ENCODE data around the gene MAN1A1. TPM values are rescaled to one million over a fixed set of nuclear protein-coding genes. Genes with fewer than 3 reads are reported as not detected.

MAN1A1 gene
- total and polyA plus RNA-seq, 2 experiments from 2014 or later: 2.0 to 8.7 TPM

DNA sequence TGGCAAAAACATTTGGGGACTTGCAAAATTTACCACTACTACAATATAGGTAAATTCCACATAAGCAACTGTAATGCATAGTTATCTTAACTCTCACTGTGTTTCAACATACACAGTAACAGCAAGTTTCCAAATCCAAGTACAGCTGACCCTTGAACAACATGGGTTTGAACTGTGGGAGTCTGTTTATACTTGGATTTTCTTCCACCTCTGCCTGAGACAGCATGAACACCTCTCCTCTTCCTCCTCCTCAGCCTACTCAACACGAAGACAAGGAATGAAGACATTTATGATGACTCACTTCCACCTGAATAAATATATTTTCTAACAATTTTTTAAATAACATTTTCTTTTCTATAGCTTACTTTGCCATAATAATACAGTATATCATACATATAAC, 25.6 kb downstream of the MAN1A1 start:
- no peak for TF ChIP-seq ZNF114 (CRISPR knock-in tag; IDR thresholded peaks at IDR 0.05)
- TF ChIP-seq JUNB (IDR thresholded peaks at IDR 0.05; ENCODE audit: unreplicated experiment): no peak
- TF ChIP-seq, protein P1, sequence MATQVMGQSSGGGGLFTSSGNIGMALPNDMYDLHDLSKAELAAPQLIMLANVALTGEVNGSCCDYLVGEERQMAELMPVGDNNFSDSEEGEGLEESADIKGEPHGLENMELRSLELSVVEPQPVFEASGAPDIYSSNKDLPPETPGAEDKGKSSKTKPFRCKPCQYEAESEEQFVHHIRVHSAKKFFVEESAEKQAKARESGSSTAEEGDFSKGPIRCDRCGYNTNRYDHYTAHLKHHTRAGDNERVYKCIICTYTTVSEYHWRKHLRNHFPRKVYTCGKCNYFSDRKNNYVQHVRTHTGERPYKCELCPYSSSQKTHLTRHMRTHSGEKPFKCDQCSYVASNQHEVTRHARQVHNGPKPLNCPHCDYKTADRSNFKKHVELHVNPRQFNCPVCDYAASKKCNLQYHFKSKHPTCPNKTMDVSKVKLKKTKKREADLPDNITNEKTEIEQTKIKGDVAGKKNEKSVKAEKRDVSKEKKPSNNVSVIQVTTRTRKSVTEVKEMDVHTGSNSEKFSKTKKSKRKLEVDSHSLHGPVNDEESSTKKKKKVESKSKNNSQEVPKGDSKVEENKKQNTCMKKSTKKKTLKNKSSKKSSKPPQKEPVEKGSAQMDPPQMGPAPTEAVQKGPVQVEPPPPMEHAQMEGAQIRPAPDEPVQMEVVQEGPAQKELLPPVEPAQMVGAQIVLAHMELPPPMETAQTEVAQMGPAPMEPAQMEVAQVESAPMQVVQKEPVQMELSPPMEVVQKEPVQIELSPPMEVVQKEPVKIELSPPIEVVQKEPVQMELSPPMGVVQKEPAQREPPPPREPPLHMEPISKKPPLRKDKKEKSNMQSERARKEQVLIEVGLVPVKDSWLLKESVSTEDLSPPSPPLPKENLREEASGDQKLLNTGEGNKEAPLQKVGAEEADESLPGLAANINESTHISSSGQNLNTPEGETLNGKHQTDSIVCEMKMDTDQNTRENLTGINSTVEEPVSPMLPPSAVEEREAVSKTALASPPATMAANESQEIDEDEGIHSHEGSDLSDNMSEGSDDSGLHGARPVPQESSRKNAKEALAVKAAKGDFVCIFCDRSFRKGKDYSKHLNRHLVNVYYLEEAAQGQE (IDR thresholded peaks at IDR 0.05; ENCODE audit: unreplicated experiment): no peak
- no peak for TF ChIP-seq EZH2 (IDR thresholded peaks at IDR 0.05; ENCODE audit: low read depth, unreplicated experiment)
- TF ChIP-seq STAT1 (IDR thresholded peaks at IDR 0.05; ENCODE audit: unreplicated experiment): no peak
- no peak for TF ChIP-seq CREB1 (CRISPR knock-in tag; IDR thresholded peaks at IDR 0.05; ENCODE audit: low read depth)
- TF ChIP-seq, protein P2, sequence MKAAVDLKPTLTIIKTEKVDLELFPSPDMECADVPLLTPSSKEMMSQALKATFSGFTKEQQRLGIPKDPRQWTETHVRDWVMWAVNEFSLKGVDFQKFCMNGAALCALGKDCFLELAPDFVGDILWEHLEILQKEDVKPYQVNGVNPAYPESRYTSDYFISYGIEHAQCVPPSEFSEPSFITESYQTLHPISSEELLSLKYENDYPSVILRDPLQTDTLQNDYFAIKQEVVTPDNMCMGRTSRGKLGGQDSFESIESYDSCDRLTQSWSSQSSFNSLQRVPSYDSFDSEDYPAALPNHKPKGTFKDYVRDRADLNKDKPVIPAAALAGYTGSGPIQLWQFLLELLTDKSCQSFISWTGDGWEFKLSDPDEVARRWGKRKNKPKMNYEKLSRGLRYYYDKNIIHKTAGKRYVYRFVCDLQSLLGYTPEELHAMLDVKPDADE (IDR thresholded peaks at IDR 0.05): no peak
- TF ChIP-seq NANOG (IDR thresholded peaks at IDR 0.05; ENCODE audit: borderline replicate concordance): no peak
- TF ChIP-seq, protein P3, sequence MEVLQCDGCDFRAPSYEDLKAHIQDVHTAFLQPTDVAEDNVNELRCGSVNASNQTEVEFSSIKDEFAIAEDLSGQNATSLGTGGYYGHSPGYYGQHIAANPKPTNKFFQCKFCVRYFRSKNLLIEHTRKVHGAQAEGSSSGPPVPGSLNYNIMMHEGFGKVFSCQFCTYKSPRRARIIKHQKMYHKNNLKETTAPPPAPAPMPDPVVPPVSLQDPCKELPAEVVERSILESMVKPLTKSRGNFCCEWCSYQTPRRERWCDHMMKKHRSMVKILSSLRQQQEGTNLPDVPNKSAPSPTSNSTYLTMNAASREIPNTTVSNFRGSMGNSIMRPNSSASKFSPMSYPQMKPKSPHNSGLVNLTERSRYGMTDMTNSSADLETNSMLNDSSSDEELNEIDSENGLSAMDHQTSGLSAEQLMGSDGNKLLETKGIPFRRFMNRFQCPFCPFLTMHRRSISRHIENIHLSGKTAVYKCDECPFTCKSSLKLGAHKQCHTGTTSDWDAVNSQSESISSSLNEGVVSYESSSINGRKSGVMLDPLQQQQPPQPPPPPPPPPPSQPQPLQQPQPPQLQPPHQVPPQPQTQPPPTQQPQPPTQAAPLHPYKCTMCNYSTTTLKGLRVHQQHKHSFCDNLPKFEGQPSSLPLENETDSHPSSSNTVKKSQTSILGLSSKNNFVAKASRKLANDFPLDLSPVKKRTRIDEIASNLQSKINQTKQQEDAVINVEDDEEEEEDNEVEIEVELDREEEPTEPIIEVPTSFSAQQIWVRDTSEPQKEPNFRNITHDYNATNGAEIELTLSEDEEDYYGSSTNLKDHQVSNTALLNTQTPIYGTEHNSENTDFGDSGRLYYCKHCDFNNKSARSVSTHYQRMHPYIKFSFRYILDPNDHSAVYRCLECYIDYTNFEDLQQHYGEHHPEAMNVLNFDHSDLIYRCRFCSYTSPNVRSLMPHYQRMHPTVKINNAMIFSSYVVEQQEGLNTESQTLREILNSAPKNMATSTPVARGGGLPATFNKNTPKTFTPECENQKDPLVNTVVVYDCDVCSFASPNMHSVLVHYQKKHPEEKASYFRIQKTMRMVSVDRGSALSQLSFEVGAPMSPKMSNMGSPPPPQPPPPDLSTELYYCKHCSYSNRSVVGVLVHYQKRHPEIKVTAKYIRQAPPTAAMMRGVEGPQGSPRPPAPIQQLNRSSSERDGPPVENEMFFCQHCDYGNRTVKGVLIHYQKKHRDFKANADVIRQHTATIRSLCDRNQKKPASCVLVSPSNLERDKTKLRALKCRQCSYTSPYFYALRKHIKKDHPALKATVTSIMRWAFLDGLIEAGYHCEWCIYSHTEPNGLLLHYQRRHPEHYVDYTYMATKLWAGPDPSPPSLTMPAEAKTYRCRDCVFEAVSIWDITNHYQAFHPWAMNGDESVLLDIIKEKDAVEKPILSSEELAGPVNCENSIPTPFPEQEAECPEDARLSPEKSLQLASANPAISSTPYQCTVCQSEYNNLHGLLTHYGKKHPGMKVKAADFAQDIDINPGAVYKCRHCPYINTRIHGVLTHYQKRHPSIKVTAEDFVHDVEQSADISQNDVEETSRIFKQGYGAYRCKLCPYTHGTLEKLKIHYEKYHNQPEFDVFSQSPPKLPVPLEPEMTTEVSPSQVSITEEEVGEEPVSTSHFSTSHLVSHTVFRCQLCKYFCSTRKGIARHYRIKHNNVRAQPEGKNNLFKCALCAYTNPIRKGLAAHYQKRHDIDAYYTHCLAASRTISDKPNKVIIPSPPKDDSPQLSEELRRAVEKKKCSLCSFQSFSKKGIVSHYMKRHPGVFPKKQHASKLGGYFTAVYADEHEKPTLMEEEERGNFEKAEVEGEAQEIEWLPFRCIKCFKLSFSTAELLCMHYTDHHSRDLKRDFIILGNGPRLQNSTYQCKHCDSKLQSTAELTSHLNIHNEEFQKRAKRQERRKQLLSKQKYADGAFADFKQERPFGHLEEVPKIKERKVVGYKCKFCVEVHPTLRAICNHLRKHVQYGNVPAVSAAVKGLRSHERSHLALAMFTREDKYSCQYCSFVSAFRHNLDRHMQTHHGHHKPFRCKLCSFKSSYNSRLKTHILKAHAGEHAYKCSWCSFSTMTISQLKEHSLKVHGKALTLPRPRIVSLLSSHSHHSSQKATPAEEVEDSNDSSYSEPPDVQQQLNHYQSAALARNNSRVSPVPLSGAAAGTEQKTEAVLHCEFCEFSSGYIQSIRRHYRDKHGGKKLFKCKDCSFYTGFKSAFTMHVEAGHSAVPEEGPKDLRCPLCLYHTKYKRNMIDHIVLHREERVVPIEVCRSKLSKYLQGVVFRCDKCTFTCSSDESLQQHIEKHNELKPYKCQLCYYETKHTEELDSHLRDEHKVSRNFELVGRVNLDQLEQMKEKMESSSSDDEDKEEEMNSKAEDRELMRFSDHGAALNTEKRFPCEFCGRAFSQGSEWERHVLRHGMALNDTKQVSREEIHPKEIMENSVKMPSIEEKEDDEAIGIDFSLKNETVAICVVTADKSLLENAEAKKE (CRISPR knock-in tag; IDR thresholded peaks at IDR 0.05): no peak
- TF ChIP-seq, protein P4, sequence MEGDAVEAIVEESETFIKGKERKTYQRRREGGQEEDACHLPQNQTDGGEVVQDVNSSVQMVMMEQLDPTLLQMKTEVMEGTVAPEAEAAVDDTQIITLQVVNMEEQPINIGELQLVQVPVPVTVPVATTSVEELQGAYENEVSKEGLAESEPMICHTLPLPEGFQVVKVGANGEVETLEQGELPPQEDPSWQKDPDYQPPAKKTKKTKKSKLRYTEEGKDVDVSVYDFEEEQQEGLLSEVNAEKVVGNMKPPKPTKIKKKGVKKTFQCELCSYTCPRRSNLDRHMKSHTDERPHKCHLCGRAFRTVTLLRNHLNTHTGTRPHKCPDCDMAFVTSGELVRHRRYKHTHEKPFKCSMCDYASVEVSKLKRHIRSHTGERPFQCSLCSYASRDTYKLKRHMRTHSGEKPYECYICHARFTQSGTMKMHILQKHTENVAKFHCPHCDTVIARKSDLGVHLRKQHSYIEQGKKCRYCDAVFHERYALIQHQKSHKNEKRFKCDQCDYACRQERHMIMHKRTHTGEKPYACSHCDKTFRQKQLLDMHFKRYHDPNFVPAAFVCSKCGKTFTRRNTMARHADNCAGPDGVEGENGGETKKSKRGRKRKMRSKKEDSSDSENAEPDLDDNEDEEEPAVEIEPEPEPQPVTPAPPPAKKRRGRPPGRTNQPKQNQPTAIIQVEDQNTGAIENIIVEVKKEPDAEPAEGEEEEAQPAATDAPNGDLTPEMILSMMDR (conservative IDR thresholded peaks at IDR 0.05; ENCODE audit: low read depth in 2 of 2): no peak
- no peak for TF ChIP-seq EZH2phosphoT487 (IDR thresholded peaks at IDR 0.05; ENCODE audit: unreplicated experiment)
- TF ChIP-seq POLR2AphosphoS5 (IDR thresholded peaks at IDR 0.05; ENCODE audit: low read depth): no peak
- TF ChIP-seq ZNF331 (CRISPR knock-in tag; IDR thresholded peaks at IDR 0.05; ENCODE audit: low read depth): no peak

More for the DNA sequence above, 25.6 kb downstream of the MAN1A1 start:
- H3K27ac ChIP-seq (ENCODE audit: low read depth): no peak overlapping the region
- Mint-ChIP-seq H3K36me3 (ENCODE audit: low read depth) (no peaks in the 10 kb centered on the region), H3K9me3 (no peaks in the 10 kb centered on the region), H3K27ac (no peak overlapping the region), H3K4me3 (no peak overlapping the region), H3K27me3 (ENCODE audit: insufficient read depth, low read depth, poor library complexity) (no peaks in the 10 kb centered on the region), H3K4me1 (peaks cover 2% of the 10 kb centered on the region; the same call in 1 of the 3 replicates)
- H3K9me2 ChIP-seq (ENCODE audit: insufficient read depth): no peaks in the 10 kb centered on the region
- DNase-seq (ENCODE audit: low spot score) (no peak), ATAC-seq (no peak)
- no peaks in the 10 kb centered on the region for H3K79me2 ChIP-seq (replicated peaks; ENCODE audit: insufficient read depth)
- no peaks in the 10 kb centered on the region for H3K36me3 ChIP-seq (ENCODE audit: insufficient read depth)
- H3K4me2 ChIP-seq: no peak overlapping the region
- H3K4me1 ChIP-seq (ENCODE audit: insufficient read depth): no peaks in the 10 kb centered on the region
- no peaks in the 10 kb centered on the region for H3F3A ChIP-seq (replicated peaks; ENCODE audit: low read depth)
- H4K20me1 ChIP-seq (replicated peaks; ENCODE audit: insufficient read depth): no peaks in the 10 kb centered on the region
- H3K27me3 ChIP-seq (ENCODE audit: insufficient read depth): no peaks in the 10 kb centered on the region
- no peak overlapping the region for H3K4me3 ChIP-seq
- no peak overlapping the region for H2AFZ ChIP-seq
